Ascending aorta (tissue), 2 donors: ENCODE measurements around the gene FST. TPM values are rescaled to one million over a fixed set of nuclear protein-coding genes. Genes with fewer than 3 reads are reported as not detected.

Experiments used
- DNase-seq, 2 donors: peaks; one replicate each; pipeline ENCODE4 v3.0.0-alpha.2; 2019; ENCODE audit warnings: low spot score in 2 of 2
- H3K27ac ChIP-seq, 2 donors: fragments of 200-600 bp; sonication (generic); one replicate each; pipeline ENCODE4 v1.5.1; 2016 to 2017; ENCODE audit warnings: mild to moderate bottlenecking in 1 of 2
- H3K27me3 ChIP-seq: fragments of 200-600 bp; sonication (generic); one replicate; pipeline ENCODE4 v1.5.1; 2017
- H3K36me3 ChIP-seq, 2 donors: fragments of 200-600 bp; sonication (generic); one replicate each; pipeline ENCODE4 v1.5.1; 2016
- H3K4me1 ChIP-seq, 2 donors: fragments of 200-600 bp; sonication (generic); one replicate each; pipeline ENCODE4 v1.5.1; 2016 to 2017; ENCODE audit warnings: mild to moderate bottlenecking in 1 of 2
- H3K4me3 ChIP-seq, 2 donors: fragments of 200-600 bp; sonication (generic); one replicate each; pipeline ENCODE4 v1.5.1; 2016 to 2017; ENCODE audit warnings: mild to moderate bottlenecking in 1 of 2
- H3K9me3 ChIP-seq, 2 donors: fragments of 200-600 bp; sonication (generic); one replicate each; pipeline ENCODE4 v1.5.1; 2016
- CTCF ChIP-seq, 3 experiments: fragments of 200-600 bp in 2 of 3; fragments of 450-650 bp in 1 of 3; sonication (generic) in 2 of 3; IDR thresholded peaks; one replicate each; pipeline ENCODE4 v1.5.1; 2016 to 2019; ENCODE audit warnings: antibody characterized with exemption in 3 of 3, mild to moderate bottlenecking in 1 of 3, moderate library complexity in 1 of 3
- intact Hi-C: fragments of 100-400 bp; cut with DNase I; formaldehyde crosslinking; loops from one replicate; pipeline ENCODE4 v1.15.1; 2023
- total RNA-seq: library from RNA; depleted of rRNA; stranded (reverse); fragments of >200 nt; gene quantifications from one replicate; pipeline ENCODE4 v1.1.0, GENCODE V29; 2016

FST gene, protein sequence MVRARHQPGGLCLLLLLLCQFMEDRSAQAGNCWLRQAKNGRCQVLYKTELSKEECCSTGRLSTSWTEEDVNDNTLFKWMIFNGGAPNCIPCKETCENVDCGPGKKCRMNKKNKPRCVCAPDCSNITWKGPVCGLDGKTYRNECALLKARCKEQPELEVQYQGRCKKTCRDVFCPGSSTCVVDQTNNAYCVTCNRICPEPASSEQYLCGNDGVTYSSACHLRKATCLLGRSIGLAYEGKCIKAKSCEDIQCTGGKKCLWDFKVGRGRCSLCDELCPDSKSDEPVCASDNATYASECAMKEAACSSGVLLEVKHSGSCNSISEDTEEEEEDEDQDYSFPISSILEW
- total RNA-seq = 0.21 TPM

GRCh38 chr5:53480416-53481158 is at the start of gene FST:
Gene FST (plus strand): TSS chr5:53480629. CDS start chr5:53480792, 163 bp downstream.
- intact Hi-C loops = loop anchor here (2.0 to 10.0 kb wide), 3 partner anchors 80 to 1682 kb away; partner anchors contain the start of genes GPX8, ITGA1, NDUFS4 and PELO
- Histone ChIP-seq H3K27ac (peak within 1 kb of the TSS; percentile 42 to 71), H3K4me3 (peak within 1 kb of the TSS; percentile 66 to 98), H3K9me3 (no peaks in the 10 kb centered on the region), H3K36me3 (no peaks in the 10 kb centered on the region), H3K4me1 (peaks cover 0 to 5% of the 10 kb centered on the region in 2 donors), H3K27me3 (no peaks in the 10 kb centered on the region)
- DNase-seq = peak in 1 of 2 donors; percentile 63
- no peak for TF ChIP-seq CTCF (IDR thresholded peaks at IDR 0.05)

GRCh38 chr5:53431665-53432064 is 48.8 kb upstream of the FST start:
- Histone ChIP-seq H3K4me3 (no peak overlapping the region), H3K27ac (no peak overlapping the region), H3K36me3 (no peaks in the 10 kb centered on the region), H3K4me1 (no peaks in the 10 kb centered on the region), H3K9me3 (no peaks in the 10 kb centered on the region), H3K27me3 (no peaks in the 10 kb centered on the region)
- DNase-seq = no peak
- no peak for TF ChIP-seq CTCF (IDR thresholded peaks at IDR 0.05)
- intact Hi-C loops = no loop called here

GRCh38 chr5:53433026-53433425 is 47.4 kb upstream of the FST start:
- Histone ChIP-seq H3K27ac (no peak overlapping the region), H3K27me3 (no peaks in the 10 kb centered on the region), H3K4me3 (no peak overlapping the region), H3K36me3 (no peaks in the 10 kb centered on the region), H3K9me3 (no peaks in the 10 kb centered on the region), H3K4me1 (no peaks in the 10 kb centered on the region)
- intact Hi-C loops = no loop called here
- no peak for DNase-seq
- no peak for TF ChIP-seq CTCF (IDR thresholded peaks at IDR 0.05)

DNA sequence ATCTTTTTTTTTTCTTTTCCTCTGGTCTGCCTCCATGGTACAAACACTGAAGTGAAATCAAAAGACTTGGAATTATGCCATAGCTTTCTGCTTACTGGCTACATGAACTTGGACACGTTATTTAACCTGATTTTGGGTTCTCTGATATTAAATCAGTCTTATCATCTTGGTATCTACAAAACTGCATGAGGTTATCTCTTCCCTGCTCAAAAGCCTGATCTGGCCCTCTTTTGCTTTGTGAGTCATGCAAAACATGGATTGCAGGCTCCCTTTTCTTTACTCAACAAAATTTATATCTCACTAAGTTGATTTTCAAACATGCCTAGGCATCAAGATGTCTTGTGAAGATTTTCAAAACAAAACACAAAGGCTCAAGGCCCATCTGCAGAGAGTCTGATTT is 45.9 kb upstream of the FST start:
- H3K9me3 ChIP-seq = no peaks in the 10 kb centered on the region
- intact Hi-C loops = no loop called here
- H3K27ac ChIP-seq = no peak overlapping the region
- H3K4me1 ChIP-seq = peaks cover 0 to 11% of the 10 kb centered on the region in 2 donors
- no peaks in the 10 kb centered on the region for H3K36me3 ChIP-seq
- H3K27me3 ChIP-seq = no peaks in the 10 kb centered on the region
- TF ChIP-seq CTCF (IDR thresholded peaks at IDR 0.05) = no peak
- no peak for DNase-seq
- H3K4me3 ChIP-seq = no peak overlapping the region

DNA sequence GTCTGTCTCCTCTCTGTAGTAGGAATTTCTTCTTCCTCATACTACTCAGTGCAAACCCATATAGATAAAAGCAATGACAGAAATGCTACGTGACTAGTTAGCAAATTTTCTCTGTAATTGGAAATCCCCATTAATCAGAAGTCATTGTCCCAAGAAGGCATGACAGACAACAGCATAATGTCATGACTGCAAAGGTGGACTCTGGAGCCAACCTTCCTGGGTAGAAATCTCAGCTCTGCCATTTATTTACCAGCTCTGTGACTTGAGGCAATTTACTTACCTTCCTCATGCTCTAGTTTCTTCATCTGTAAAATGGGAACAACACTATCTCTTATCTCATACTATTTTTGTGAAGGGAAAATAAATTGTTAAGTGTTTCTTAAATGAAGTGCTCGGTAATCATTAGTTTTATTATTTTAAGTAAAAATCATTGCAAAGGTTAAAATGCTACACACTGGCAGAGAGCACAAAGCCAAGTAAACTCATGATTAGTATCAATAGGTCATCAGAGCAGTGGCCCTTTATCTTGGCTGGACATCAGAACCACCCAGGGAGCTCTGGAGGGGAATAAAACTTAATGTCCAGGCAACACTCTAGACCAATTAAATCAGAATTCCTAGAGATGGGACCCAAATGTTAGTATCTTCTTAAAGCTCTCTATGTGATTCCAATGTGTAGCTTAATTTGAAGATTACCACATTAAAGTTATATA is 43.8 kb upstream of the FST start:
- Histone ChIP-seq H3K27me3 (no peaks in the 10 kb centered on the region), H3K4me3 (no peak overlapping the region), H3K4me1 (peaks cover 0 to 11% of the 10 kb centered on the region in 2 donors), H3K9me3 (no peaks in the 10 kb centered on the region), H3K27ac (no peak overlapping the region), H3K36me3 (no peaks in the 10 kb centered on the region)
- no peak for TF ChIP-seq CTCF (IDR thresholded peaks at IDR 0.05)
- intact Hi-C loops = no loop called here
- DNase-seq = no peak
